Measurements from ENCODE around the gene RPS6KA2.

RPS6KA2 gene

DNA sequence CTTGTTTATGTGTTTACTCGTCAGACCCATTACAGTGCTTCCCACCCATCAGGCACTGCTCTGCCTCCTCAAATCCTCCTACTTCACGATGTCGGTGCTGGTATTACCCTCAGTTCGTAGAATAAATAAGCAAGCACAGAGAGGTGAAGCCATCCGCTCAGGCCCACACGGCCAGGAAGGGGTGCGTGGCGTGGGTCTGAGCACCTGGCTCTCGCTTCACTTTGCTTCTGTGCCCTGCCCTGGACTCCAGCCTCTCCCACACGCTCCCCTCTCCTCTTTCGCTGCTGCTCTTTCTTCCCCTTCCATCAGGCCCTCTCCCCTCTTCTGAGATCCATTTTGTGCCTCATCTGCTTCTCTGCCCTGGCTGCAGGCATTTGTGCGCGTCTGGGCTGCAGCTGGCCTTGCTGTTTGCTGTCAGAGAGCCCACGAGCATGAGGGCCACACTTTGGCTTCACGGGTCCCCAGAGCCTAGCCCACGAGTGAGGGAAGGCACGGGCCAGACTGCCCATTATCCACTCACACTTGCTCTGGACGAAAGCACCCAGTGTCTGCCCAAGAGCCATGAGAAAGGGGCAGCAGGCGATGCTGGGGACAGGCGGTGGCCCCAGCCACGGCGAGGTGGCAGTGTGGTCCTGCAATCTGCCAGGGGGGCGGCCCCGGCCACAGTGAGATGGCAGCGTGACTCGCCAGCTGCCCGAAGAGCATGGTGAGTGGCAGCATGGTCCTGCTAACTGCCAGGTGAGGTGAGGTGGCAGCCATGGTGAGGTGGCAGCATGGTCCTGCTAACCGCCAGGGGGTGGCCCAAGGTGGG is 148.1 kb downstream of the RPS6KA2 start:
- DNase-seq: no peak

DNA sequence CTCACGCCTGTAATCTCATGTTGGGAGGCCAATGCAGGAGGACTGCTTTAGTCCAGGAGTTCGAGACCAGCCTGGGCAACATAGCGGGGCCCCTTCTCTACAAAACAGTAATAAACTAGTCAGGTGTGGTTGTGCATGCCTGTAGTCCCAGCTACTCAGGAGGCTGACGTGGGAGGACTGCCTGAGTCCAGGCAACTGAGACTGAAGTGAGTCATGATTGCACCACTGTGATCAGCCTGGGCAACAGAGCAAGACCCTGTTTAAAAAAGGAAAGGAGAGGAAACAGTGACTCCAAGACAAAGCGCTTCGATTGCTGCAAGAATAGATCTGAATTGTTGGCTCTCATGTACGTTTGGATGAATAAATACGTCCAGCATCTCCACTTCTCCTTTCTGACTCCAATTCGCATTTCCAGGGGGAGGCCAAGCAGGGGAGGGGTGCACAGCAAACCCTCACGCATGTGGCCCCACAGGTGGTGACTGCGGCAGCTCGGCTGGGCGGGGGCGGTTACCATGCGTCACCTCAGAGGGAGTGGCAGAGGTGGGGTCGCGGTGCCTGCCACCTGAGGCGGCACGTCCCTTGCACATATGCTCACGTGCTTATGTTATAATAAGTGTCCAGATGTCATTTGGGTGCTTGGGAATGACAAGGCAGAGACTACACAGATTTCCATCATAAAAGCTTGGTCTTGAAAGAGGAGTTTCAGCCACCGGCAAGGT is 149.2 kb downstream of the RPS6KA2 start:
- DNase-seq: no peak

DNA sequence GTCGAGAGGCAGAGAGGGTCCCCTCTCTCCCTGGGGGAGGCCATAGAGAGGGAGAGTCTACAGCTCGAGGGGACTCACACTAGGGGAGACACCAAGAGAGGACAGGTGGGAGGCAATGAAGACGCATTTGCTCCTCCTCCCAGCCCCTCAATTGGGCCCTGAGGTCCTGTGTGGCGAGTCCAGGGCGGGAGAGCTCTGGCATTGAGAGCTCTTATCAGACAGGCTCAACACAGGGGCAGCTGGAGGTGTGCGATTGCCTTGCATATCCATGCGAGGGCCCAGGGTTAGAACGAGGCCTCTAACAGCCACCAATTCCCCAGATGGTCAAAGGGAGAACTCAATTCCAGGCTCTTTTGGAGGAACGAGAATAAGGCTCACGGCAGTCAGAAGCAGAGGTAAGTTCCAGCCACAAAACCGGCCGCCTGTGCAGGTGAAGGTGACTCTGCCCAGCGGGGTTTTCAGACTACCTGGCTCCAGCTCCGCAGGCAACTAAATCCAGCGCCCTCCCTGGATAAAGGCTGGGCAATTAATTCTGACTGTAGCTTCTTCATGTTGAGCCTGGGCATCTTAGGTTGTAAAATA is 150.3 kb downstream of the RPS6KA2 start:
- no peak for DNase-seq

DNA sequence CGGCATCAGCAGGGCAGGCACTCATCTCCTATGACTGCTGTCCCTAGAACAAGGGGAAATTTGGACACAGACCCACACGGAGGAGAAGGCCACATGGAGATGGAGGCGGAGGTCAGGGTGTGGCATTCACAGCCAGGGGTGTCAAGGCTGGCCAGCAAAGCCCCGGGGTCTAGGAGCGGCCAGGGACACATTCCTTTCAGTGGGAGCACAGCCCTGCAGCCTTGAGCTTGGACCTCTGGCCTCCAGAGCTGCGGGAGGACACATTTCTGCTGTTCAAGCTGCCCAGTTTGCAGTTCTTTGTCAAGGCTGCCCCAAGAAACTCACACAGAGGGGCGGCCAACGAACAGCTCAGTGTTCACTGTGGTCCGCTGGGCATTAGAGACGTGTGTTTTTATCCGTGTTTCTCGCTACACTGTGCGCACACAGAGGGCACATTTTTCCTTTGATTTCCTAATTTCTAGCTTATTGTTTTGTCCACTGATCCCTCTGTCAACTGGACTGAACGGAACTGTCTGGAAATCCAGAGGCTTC is 150.9 kb downstream of the RPS6KA2 start:
- no peak for DNase-seq

DNA sequence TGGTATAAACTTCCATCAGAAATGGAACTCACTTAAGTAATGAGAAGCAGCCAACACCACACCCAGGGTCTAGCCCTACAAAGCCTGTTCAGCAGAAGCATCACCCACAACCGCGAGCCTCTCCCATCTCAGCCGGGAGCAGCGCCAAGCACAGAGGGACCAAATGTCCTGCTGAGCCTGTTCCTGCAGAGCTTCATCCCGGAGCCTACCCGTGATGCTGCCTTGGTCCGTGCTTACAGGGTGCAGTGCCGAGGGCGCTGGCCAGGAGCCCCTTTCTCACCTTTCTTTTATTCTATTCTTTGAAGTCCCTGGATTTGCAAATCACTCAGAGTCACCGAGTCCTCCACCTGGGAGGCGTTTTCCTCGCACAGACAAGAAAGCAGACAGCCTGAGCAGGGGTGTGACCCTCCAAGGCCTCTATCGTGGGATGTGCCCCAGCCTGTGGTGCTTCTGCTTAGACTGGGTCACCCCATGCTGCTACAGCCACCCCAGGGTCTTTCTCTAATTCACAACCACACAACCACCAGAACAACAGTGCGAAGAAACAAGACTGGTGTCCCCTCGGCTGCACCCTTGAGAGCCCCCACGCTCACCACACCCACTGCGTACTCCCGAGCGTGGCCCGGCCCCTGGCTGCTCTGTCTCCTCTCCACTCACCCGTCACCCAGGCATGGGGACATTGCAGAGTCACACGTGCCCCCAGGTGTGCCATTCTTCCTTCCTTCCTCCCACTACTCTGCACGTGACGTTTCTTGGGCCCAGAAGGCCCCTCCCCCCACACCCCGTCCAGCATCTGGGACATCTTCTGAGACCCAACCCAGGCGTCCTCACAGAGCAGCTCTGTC is 152.1 kb downstream of the RPS6KA2 start:
- DNase-seq: no peak

DNA sequence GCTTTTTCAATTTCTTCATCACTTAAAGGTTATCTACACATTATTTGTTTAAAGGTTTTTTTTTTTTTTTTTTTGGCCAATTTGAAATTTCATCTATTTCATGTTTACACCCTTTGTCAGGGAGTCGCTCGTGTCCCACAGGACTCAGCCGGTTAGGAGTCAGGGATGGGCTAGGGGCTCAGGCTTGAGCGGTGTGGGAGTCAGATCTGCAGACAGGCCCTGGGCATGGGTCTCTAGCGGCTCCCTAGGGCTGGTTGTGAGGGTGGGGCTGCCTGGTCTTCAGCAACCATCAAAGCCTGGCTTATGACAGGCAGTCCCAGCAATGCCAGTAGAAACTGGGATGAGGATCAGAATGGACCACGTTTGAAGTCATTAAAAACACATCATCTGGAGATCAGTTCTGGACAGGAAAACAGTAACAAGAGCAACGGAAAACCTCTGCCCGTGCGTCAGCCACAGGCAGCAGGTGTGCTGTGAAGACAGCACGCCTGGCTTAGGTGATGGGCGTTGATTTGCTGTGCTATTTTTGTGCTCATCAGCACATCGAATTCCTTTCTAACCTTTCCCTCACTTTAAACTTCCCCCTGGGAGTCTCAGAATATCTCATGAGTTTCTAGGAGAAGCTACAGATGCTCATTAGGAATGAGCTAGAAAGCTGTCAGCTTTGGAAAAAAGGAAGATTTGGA is 153.0 kb downstream of the RPS6KA2 start:
- DNase-seq: no peak

DNA sequence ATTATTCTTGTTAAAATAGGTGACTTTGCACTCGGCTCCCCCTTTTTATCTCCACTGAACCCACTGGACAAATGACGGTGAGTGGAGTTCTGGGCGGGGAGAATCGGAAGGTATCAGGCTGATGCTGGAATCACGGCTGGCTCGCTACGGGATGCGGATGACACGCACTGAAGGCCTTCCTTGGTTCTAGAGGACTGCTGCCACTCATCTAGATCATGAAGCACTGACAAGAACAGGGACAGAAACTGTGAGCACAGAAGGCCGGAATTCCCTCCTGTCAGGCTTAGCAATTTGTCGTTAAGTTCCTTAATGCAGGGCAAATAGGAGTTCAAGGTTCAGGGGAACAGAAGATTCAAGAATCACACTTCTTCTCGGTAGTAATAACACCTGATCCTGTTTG is 154.4 kb downstream of the RPS6KA2 start:
- DNase-seq: no peak

DNA sequence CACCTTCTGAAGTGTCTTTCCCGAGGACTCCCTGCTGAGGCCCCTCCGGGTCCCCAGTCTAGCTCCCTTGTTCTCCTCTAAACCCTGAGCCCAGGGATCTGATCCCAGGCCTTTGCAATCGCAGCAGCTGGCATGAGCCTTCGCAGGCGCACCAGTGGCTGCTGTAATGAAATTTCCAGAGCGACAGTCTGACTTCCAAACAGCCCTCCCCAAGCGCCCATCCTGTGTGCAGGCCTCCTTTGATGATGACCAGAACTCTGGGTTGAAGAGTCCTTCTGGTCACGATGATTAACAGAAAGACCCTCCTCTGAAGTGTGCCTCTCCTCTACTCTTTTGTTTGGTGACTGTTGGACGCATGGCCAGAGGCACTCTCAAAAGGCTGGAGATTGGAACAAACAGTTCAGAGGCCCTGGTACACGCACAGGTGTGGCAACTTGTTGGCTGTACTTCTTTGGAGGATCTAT is 155.2 kb downstream of the RPS6KA2 start:
- no peak for DNase-seq

DNA sequence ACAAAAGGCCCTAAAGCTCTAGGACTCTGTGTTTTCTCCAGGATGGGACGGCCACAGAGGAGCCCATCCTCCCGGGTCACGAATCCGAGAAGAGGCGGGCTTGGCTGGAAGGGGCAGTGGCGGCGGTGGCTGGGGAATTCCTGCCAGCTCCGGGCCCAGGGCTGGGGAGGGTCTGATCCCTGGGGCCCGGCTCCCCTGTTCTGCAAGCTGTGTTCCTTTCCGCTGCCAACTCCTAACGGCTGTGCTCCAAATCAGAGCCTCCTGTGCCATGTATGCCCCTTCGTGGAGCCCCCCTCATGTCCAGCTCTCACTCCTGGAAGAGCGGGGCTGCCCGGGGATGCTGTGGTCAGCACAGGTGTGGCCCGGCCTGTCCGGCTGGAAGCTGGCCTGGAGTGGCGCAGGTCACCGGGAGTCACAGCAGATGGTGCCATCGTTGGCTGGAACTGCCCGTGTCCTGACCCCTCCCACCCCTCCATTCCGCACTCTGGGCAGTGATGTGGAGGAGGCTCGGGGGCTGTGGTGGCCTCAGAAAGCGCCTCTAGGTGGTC is 156.1 kb downstream of the RPS6KA2 start:
- no peak for DNase-seq

DNA sequence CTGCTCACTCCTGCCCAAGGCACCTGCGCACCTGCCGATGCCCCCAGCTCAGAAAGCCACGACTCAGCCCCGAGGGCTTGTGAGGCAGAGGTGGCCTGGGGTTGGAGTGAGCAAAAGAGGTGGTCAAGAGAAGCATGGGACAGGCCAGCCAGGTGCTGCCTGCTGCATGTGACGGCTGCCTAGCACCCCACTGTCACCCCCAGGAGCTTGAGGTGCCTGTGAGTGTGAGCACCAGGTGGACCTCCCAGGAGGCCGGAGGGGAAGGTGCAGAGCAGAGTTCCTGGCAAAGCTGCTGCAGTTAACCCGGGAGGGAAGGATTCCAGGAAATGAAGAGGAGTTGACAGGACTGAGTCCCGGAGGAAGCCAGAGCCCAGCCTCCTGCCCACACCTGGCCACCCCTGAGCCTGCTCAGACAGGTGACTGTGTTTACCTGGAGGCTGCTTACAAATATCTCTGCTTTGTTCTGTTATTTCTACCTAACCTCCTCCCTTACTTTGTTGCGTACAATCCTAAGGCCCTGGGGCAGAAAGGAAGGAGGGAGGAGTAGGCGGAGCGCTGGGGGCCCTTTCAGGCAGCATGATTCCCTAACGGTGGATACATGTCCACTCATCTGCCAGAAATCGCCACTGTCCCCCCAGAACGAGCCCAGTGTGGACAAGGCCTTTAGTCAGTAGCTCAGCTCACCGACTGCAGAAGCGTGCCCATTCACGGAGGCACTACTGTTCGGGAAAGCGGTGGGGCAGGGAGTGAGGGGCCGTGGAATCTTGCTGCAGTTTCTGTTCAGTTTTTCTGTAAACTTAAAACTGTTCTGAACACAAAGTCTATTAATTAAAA is 156.8 kb downstream of the RPS6KA2 start:
- DNase-seq: no peak

DNA sequence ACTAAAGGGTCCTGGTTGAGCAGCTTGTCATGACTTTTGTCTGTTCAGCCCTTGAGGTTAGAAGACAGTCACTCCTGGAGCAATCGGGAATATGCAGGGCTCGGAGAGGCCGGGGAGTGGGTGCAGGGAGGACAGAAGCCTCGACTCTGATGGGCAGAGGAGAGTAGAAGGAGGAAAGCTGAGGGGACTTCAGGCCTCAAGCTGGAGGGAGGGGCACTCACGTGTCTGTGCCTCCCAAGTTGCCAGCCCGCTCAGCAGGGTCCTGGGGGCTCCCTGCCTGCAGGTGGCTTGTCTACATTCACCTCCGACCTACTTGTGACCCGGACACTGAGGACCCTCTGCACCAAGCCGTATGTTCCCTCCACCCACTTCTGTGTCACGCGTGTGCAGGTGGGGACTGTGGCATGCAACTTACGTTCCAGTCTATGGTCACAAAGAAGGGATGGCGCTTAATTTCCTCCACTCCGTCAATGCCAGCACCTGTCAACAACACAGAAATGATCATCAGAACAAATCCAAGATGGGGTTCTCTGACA is 157.6 kb downstream of the RPS6KA2 start:
- no peak for DNase-seq

DNA sequence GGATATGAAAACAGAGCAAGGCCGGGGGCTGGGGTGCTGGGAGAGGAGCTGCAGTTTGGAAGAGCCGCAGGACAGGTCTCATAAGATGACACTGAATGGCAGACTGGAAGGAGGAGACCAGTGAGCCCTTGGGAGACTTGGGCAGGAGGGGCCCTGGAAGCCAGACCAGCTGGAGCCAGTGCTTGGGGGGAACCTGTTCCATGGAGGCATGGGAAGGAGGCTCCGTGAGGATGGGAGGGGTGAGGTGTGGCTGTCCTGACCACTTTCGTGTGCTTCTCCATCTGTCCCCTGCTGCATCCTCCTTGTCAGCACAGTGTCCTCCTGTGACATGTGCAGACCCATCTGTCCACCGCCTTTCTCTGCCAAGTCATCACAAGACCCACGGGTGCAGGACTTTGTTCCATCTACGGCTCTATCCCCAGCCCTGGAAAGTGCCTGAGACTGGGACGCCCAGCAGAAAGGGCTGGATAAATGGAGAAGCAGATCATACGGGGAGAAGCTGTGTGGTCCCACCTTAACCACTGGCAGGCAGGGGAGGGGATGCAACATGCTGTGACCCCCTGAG is 159.5 kb downstream of the RPS6KA2 start:
- DNase-seq: no peak

DNA sequence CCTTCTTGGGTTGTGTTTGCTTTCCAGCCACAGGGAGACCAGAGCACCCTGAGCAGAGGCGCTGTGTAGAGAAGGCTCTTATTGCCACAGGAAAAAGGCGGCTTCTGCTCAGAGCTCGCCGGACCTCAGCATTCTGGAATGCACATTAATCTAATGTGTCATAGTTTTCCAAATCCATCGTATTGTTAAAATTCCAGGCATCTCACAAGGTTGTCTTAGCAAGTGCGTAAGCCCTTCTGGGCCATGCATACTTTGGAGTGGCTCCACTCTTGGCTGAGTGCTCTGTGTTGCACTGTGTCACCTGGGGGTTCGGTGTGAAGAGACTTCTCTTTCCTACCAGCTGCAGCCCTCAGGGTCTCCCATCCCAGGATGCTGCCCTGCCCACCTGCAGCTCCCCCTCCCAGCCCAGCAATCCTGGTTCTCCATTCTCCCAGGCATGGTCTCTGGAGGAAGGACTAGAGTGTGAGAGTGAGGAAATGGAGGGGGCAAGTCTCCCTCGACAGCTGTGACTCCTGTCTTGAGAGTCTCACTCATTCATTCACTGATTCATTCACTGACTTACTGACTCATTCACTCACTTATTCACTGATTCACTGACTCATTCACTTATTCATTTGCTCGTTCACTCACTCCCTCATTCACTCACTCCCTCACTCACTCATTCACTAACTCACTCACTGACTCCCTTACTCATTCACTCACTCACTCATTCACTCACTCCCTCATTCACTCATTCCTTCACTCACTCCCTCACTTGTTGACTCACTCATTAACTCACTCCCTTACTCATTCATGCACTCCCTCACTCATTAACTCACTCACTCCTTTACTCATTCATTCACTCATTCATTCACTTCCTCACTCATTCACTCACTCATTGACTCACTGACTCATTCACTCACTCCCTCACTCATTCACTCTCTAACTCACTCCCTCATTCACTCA is 160.6 kb downstream of the RPS6KA2 start:
- DNase-seq: no peak

DNA sequence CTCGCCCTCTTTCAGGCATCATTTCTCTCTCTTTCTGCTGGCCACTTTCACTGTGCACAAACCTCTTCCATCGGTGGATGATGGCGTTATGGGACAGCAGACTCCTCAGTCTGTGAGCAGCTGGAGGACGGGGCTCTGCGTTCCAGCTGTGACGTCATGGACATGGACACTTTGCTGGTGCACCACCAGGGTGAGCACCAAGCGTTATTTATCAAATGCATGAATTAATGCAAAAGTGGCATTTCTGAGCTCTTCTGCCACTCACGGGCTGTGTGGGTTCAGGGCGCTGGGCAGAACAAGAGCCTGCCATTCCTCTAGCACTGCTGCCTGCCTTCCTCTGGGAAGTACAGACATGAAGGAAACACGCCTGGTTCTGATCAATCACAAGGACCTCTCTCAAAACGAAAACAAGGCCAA is 161.4 kb downstream of the RPS6KA2 start:
- DNase-seq: no peak

DNA sequence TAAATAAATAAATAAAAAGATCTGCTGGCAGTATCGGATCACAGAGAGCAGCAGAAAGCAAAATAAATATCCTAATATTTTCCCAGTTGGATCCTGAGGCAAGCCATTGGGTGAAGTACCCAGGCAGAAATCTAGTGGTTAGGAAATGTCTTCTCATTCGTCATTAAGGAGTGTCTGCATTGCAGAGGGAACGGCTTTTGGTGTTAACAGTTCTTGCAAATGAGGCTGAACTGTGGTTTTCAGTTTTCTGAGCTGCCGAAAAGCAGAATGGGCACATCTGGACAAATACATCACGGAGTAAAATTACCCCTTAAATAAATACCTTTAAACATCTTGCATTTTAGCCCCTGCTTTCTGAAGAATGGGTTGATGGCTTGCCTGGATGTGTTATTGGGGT is 162.1 kb downstream of the RPS6KA2 start:
- DNase-seq: no peak

DNA sequence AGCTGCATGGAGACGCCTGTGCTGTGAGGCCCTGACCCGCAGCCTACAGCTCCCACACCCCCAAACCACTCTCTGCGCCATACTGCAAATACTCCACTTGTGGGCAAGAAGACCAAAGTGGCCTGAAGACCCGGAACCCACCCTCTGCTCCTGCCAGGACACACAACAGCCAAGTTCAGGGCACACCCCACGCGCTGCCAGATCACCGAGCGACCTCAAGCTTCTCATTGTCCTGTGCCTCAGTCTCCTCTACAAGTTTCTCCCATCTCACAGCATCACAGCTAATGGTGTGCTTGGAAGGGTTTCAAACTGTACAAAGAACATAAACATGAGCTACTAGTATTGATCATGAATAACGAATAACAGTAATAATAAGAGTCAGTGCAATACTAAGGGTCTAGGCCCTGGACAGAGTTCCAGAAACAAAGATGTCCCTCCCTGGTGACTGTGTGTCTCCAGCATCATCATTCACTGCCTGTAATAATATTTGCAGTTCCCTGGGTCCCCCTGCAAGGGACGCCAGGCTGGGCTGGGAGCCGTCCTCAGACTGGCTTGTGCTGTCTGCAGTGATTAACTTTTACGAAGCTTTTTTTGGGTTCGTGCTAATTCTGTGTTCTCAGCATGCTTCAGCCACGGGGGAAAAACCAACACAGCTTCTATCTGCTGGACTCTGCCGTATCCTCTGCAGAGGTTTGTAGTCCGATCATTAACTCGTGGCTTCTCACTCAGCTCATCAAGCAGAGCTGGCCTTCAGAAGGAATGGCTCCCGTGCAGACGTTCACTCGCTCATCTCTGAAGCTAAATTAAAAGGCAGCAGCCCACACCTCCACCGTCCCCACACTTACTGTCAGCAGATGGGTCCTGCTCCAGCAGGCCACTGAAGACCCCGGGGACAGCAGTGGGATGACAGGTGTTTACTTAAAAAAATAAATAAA is 162.7 kb downstream of the RPS6KA2 start:
- DNase-seq: no peak

DNA sequence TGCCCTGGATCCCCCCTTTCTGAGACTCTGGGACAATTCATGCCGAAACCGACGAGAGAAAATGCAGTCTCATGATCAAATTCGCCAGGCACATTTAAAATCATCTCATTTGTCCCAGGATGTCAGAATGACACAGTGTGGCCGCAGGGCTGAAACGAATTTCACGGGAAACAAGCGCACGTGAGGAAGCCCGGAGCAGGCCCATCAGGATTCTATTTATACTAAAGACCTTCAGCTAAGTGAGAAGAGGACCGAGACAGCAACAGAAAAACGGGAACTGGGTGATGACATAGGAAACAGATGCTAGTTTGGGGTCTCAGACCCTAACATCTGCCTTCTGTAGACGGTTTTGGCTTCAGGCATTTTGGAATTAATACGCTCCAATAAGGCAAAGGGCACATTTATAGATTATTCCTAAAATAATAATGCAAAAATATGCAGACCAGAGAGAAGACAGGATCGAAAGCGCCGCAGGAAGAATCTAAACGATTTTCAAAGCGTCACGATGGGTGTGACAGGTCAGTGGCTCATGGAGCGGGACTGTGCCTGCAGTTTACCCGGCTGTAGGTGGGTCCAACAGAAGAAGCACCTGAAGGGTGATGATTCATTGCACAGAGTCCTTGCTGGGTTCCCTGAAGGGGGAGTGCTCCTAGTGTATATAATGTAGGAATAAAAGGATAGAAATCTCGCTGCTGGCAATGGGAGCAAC is 163.5 kb downstream of the RPS6KA2 start:
- no peak for DNase-seq

Data from CD4-positive, alpha-beta T cell treated with Interleukin-21 for 1 hour (primary cell).